HL-60 (cell line): ENCODE results near the gene NAA38.

ENCODE experiments used
- DNase-seq, 2 experiments: peaks; one replicate each; pipeline ENCODE4 v3.0.0-alpha.2; 2010 to 2020; ENCODE audit warnings: low read depth in 1 of 2, low spot score in 1 of 2
- H3K27ac ChIP-seq: fragments of 250-450 bp; sonication (Bioruptor Pico); replicated peaks from 2 replicates; pipeline ENCODE4 v1.5.1; 2020; ENCODE audit warnings: mild to moderate bottlenecking, moderate library complexity
- H3K27me3 ChIP-seq: fragments of 250-450 bp; sonication (Bioruptor Pico); 2 replicates; pipeline ENCODE4 v1.5.1; 2021; ENCODE audit warnings: mild to moderate bottlenecking, moderate library complexity; ENCODE audit not compliant: insufficient read depth, poor library complexity, severe bottlenecking
- H3K4me3 ChIP-seq: replicated peaks from 2 replicates; pipeline ENCODE4 v1.5.1; 2011; ENCODE audit warnings: mild to moderate bottlenecking, control low read depth, low read length; ENCODE audit not compliant: insufficient read depth
- CTCF ChIP-seq: IDR thresholded peaks from one replicate; pipeline ENCODE4 v1.5.1; 2011; ENCODE audit warnings: low read length, control low read depth, inconsistent platforms; ENCODE audit not compliant: insufficient read depth
- GABPA ChIP-seq: IDR thresholded peaks from 2 replicates; pipeline ENCODE4 v1.6.1; 2012; ENCODE audit warnings: low read depth
- POLR2AphosphoS5 ChIP-seq: IDR thresholded peaks from 2 replicates; pipeline ENCODE4 v1.6.1; 2012; ENCODE audit warnings: low read depth
- SPI1 ChIP-seq: IDR thresholded peaks from 2 replicates; pipeline ENCODE4 v1.6.1; 2012; ENCODE audit warnings: low read depth, mild to moderate bottlenecking, borderline replicate concordance
- TF ChIP-seq, protein P1 (sequence below): IDR thresholded peaks from 2 replicates; pipeline ENCODE4 v1.6.1; 2012; ENCODE audit warnings: low read depth; ENCODE audit not compliant: insufficient replicate concordance

NAA38 gene

GRCh38 chr17:7854851-7855659 lies 2.3 kb downstream of the NAA38 start, which contains the start of gene TMEM88:
Gene TMEM88, plus strand, starts transcription at chr17:7855066. Its CDS starts 9 bp downstream, at chr17:7855075.
- H3K27me3 ChIP-seq = no peaks in the 10 kb centered on the region
- peak within 1 kb of the TSS; percentile 77 for H3K4me3 ChIP-seq
- H3K27ac ChIP-seq = peak within 1 kb of the TSS; percentile 94; the same call in 1 of the 2 replicates
- no peak for DNase-seq
- TF ChIP-seq, protein P1, sequence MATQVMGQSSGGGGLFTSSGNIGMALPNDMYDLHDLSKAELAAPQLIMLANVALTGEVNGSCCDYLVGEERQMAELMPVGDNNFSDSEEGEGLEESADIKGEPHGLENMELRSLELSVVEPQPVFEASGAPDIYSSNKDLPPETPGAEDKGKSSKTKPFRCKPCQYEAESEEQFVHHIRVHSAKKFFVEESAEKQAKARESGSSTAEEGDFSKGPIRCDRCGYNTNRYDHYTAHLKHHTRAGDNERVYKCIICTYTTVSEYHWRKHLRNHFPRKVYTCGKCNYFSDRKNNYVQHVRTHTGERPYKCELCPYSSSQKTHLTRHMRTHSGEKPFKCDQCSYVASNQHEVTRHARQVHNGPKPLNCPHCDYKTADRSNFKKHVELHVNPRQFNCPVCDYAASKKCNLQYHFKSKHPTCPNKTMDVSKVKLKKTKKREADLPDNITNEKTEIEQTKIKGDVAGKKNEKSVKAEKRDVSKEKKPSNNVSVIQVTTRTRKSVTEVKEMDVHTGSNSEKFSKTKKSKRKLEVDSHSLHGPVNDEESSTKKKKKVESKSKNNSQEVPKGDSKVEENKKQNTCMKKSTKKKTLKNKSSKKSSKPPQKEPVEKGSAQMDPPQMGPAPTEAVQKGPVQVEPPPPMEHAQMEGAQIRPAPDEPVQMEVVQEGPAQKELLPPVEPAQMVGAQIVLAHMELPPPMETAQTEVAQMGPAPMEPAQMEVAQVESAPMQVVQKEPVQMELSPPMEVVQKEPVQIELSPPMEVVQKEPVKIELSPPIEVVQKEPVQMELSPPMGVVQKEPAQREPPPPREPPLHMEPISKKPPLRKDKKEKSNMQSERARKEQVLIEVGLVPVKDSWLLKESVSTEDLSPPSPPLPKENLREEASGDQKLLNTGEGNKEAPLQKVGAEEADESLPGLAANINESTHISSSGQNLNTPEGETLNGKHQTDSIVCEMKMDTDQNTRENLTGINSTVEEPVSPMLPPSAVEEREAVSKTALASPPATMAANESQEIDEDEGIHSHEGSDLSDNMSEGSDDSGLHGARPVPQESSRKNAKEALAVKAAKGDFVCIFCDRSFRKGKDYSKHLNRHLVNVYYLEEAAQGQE = no peak
- TF ChIP-seq POLR2AphosphoS5 = no peak
- no peak for TF ChIP-seq SPI1
- TF ChIP-seq CTCF = no peak
- no peak for TF ChIP-seq GABPA

DNA sequence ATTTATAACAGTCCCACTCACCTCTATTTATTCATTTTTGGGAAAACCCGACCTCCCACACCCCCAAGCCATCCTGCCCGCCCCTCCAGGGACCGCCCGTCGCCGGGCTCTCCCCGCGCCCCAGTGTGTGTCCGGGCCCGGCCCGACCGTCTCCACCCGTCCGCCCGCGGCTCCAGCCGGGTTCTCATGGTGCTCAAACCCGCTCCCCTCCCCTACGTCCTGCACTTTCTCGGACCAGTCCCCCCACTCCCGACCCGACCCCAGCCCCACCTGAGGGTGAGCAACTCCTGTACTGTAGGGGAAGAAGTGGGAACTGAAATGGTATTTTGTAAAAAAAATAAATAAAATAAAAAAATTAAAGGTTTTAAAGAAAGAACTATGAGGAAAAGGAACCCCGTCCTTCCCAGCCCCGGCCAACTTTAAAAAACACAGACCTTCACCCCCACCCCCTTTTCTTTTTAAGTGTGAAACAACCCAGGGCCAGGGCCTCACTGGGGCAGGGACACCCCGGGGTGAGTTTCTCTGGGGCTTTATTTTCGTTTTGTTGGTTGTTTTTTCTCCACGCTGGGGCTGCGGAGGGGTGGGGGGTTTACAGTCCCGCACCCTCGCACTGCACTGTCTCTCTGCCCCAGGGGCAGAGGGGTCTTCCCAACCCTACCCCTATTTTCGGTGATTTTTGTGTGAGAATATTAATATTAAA lies 3.1 kb downstream of the NAA38 start:
- TF ChIP-seq SPI1 (no peak), POLR2AphosphoS5 (no peak)
- H3K4me3 ChIP-seq = no peak overlapping the region
- no peak for DNase-seq
- no peak overlapping the region for H3K27ac ChIP-seq
- H3K27me3 ChIP-seq = no peaks in the 10 kb centered on the region

DNA sequence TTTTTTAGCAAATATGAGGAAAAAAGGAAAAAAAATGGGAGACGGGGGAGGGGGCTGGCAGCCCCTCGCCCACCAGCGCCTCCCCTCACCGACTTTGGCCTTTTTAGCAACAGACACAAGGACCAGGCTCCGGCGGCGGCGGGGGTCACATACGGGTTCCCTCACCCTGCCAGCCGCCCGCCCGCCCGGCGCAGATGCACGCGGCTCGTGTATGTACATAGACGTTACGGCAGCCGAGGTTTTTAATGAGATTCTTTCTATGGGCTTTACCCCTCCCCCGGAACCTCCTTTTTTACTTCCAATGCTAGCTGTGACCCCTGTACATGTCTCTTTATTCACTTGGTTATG lies 3.7 kb downstream of the NAA38 start:
- H3K4me3 ChIP-seq = no peak overlapping the region
- DNase-seq = no peak
- TF ChIP-seq, protein P1 = no peak
- TF ChIP-seq POLR2AphosphoS5 (no peak), SPI1 (no peak), GABPA (no peak), CTCF (no peak)
- H3K27me3 ChIP-seq = no peaks in the 10 kb centered on the region
- H3K27ac ChIP-seq = no peak overlapping the region

DNA sequence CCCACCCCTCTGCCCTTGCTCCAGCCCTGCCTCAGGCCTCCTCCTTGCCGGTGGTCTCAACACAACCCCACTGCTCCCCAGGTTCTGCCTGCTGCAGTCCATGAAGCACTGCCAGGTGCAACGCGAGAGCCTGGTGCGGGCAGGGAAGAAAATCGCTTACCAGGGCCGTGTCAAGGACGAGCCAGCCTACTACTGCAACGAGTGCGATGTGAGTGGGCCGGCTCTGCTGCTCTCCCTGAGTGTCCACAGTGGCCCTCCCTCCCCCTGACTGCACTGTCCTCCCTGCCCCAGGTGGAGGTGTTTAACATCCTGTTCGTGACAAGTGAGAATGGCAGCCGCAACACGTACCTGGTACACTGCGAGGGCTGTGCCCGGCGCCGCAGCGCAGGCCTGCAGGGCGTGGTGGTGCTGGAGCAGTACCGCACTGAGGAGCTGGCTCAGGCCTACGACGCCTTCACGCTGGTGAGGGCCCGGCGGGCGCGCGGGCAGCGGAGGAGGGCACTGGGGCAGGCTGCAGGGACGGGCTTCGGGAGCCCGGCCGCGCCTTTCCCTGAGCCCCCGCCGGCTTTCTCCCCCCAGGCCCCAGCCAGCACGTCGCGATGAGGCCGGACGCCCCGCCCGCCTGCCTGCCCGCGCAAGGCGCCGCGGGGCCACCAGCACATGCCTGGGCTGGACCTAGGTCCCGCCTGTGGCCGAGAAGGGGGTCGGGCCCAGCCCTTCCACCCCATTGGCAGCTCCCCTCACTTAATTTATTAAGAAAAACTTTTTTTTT lies 4.3 kb downstream of the NAA38 start:
- H3K4me3 ChIP-seq = no peak overlapping the region
- no peak overlapping the region for H3K27ac ChIP-seq
- H3K27me3 ChIP-seq = no peaks in the 10 kb centered on the region
- no peak for DNase-seq
- TF ChIP-seq CTCF (no peak), GABPA (no peak), POLR2AphosphoS5 (no peak), SPI1 (no peak)
- TF ChIP-seq, protein P1 = no peak
